ENCODE data around the gene SBNO2. TPM values are rescaled to one million over a fixed set of nuclear protein-coding genes. Genes with fewer than 3 reads are reported as not detected.

The SBNO2 gene
- total and polyA plus RNA-seq, 4 donors: 2.2 to 25.0 (median 15.0) TPM

DNA sequence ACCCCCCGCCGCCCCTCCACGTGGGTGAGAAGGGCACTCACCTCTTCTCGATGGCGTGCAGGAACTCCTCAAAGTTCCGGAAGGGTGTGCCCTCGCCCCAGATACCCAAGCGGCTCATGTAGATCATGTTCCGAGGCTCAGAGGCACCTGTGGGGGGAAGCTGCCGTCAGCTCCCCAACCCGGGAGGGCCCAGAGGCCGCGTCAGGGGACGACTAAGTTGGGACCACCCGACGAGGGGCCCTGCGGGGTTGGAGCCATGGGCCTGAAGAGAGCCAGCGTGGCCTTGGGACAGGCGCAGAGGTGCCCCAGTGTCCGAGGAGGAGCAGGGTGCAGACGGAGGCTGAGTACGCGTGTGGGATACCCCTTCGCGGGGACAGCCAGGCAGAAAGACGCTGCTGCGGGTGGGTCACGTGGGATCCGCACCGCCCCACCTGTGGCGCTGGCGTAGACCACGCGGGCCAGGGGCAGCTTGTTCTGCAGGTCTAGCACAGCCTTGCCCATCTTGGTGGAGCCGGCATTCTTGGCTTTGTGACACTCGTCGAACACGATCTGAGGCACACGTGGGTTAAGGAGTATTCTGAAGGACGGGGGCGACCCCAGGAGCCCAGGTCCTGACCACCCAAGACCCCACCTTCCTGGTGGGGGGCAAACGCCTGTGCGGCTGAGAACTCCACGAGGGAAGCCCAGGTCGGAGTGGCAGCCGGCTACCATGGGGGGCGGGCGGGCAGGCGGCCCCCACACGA lies 54.4 kb downstream of the SBNO2 start:
- no peak for DNase-seq (ENCODE audit: low spot score)
- Histone ChIP-seq H3K36me3 (ENCODE audit: control insufficient read depth in 4 of 4, insufficient read depth in 3 of 4, low read depth in 1 of 4, low read length in 3 of 4) (peaks cover 12 to 82% (median 42%) of the 10 kb centered on the region in 4 donors), H3K27ac (ENCODE audit: low read depth in 1 of 2, low read length in 2 of 2) (no peak overlapping the region)

GRCh38 chr19:1118999-1119398 lies 55.1 kb downstream of the SBNO2 start:
- WGBS: 95% methylated on average over 34 of the region's 34 CpGs
- H3K4me1 ChIP-seq (ENCODE audit: control insufficient read depth in 4 of 4, insufficient read depth in 4 of 4, low read length in 3 of 4): peaks cover 1 to 5% (median 4%) of the 10 kb centered on the region in 4 donors
- no peaks in the 10 kb centered on the region for H3K27me3 ChIP-seq (ENCODE audit: control insufficient read depth in 4 of 4, insufficient read depth in 4 of 4, low read length in 3 of 4)
- H3K4me3 ChIP-seq (ENCODE audit: low read depth in 1 of 3, low read length in 3 of 3): no peak overlapping the region
- no peaks in the 10 kb centered on the region for H3K9me3 ChIP-seq (ENCODE audit: control insufficient read depth in 4 of 4, low read length in 3 of 4)
- H3K36me3 ChIP-seq (ENCODE audit: control insufficient read depth in 4 of 4, insufficient read depth in 3 of 4, low read depth in 1 of 4, low read length in 3 of 4): peaks cover 11 to 78% (median 39%) of the 10 kb centered on the region in 4 donors
- no peak for DNase-seq (ENCODE audit: low spot score)
- no peak overlapping the region for H3K9ac ChIP-seq (ENCODE audit: low read depth in 1 of 2, low read length in 2 of 2)
- H3K27ac ChIP-seq (ENCODE audit: low read depth in 1 of 2, low read length in 2 of 2): no peak overlapping the region
- TF ChIP-seq NR2F2 (IDR thresholded peaks at IDR 0.05) (no peak), RXRA (IDR thresholded peaks at IDR 0.05) (no peak), YY1 (IDR thresholded peaks at IDR 0.05) (no peak), HNF4A (conservative IDR thresholded peaks at IDR 0.05) (no peak), ATF3 (IDR thresholded peaks at IDR 0.05) (no peak), SP1 (IDR thresholded peaks at IDR 0.05) (no peak), JUND (IDR thresholded peaks at IDR 0.05) (no peak), FOXA1 (IDR thresholded peaks at IDR 0.05) (no peak)
- TF ChIP-seq, protein P1, sequence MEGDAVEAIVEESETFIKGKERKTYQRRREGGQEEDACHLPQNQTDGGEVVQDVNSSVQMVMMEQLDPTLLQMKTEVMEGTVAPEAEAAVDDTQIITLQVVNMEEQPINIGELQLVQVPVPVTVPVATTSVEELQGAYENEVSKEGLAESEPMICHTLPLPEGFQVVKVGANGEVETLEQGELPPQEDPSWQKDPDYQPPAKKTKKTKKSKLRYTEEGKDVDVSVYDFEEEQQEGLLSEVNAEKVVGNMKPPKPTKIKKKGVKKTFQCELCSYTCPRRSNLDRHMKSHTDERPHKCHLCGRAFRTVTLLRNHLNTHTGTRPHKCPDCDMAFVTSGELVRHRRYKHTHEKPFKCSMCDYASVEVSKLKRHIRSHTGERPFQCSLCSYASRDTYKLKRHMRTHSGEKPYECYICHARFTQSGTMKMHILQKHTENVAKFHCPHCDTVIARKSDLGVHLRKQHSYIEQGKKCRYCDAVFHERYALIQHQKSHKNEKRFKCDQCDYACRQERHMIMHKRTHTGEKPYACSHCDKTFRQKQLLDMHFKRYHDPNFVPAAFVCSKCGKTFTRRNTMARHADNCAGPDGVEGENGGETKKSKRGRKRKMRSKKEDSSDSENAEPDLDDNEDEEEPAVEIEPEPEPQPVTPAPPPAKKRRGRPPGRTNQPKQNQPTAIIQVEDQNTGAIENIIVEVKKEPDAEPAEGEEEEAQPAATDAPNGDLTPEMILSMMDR (IDR thresholded peaks at IDR 0.05; ENCODE audit: low read depth, low read length, missing input control): no peak
- TF ChIP-seq, protein P2, sequence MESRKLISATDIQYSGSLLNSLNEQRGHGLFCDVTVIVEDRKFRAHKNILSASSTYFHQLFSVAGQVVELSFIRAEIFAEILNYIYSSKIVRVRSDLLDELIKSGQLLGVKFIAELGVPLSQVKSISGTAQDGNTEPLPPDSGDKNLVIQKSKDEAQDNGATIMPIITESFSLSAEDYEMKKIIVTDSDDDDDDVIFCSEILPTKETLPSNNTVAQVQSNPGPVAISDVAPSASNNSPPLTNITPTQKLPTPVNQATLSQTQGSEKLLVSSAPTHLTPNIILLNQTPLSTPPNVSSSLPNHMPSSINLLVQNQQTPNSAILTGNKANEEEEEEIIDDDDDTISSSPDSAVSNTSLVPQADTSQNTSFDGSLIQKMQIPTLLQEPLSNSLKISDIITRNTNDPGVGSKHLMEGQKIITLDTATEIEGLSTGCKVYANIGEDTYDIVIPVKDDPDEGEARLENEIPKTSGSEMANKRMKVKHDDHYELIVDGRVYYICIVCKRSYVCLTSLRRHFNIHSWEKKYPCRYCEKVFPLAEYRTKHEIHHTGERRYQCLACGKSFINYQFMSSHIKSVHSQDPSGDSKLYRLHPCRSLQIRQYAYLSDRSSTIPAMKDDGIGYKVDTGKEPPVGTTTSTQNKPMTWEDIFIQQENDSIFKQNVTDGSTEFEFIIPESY (IDR thresholded peaks at IDR 0.05): no peak

More for the DNA sequence above, 54.4 kb downstream of the SBNO2 start:
- H3K27me3 ChIP-seq (ENCODE audit: control insufficient read depth in 4 of 4, insufficient read depth in 4 of 4, low read length in 3 of 4): no peaks in the 10 kb centered on the region
- H3K4me3 ChIP-seq (ENCODE audit: low read depth in 1 of 3, low read length in 3 of 3): no peak overlapping the region
- WGBS: 96% methylated on average over 50 of the region's 50 CpGs
- H3K9ac ChIP-seq (ENCODE audit: low read depth in 1 of 2, low read length in 2 of 2): no peak overlapping the region
- H3K4me1 ChIP-seq (ENCODE audit: control insufficient read depth in 4 of 4, insufficient read depth in 4 of 4, low read length in 3 of 4): no peaks in the 10 kb centered on the region
- TF ChIP-seq MAX (IDR thresholded peaks at IDR 0.05) (no peak), HNF4A (conservative IDR thresholded peaks at IDR 0.05) (no peak), RXRA (IDR thresholded peaks at IDR 0.05) (no peak), RAD21 (IDR thresholded peaks at IDR 0.05) (no peak)
- TF ChIP-seq, protein P2 (IDR thresholded peaks at IDR 0.05): no peak
- H3K9me3 ChIP-seq (ENCODE audit: control insufficient read depth in 4 of 4, low read length in 3 of 4): no peaks in the 10 kb centered on the region

Measured in liver (tissue), 9 donors.